ENCODE measurements around the gene GRIK4. TPM values are rescaled to one million over a fixed set of nuclear protein-coding genes. Genes with fewer than 3 reads are reported as not detected.
A peak's percentile ranks its signal among the peaks of the same experiment; 100 is the strongest.

The GRIK4 gene
- total and polyA plus RNA-seq, 2 donors (not counting 1 experiment from before 2014, with no cell fraction given): 0.12 to 0.27 TPM

- ChIA-PET CTCF (interaction anchor here (1.7 kb wide), 1 partner anchor 332 kb away, joined by 4 read pairs; no protein-coding TSS in a partner anchor), POLR2A (no interaction called here)
- H3K27ac Mint-ChIP-seq: no peak overlapping the region
- Histone ChIP-seq H3K4me1 (ENCODE audit: control insufficient read depth in 2 of 2, insufficient read depth in 2 of 2, low read length in 2 of 2) (no peaks in the 10 kb centered on the region), H3K9ac (ENCODE audit: low read length) (no peak overlapping the region), H3K4me2 (replicated peaks; ENCODE audit: low read depth, low read length, poor library complexity, severe bottlenecking) (no peak overlapping the region), H3K36me3 (replicated peaks in 1 of 2; ENCODE audit: control extremely low read depth in 1 of 2, control insufficient read depth in 1 of 2, extremely low read depth in 1 of 2, insufficient read depth in 2 of 2, low read length in 1 of 2) (no peaks in the 10 kb centered on the region), H3K27me3 (replicated peaks in 1 of 4; ENCODE audit: control extremely low read depth in 1 of 4, control insufficient read depth in 3 of 4, insufficient read depth in 4 of 4, low read length in 3 of 4) (peaks cover 0 to under 1% (median 0%) of the 10 kb centered on the region in 4 experiments), H4K20me1 (ENCODE audit: control insufficient read depth, insufficient read depth, low read length, poor library complexity, severe bottlenecking) (no peaks in the 10 kb centered on the region), H3K4me3 (ENCODE audit: control extremely low read depth in 1 of 5, extremely low read depth in 1 of 5, insufficient read depth in 1 of 5, low read depth in 2 of 5, low read length in 4 of 5) (no peak overlapping the region), H3K9me3 (ENCODE audit: control extremely low read depth in 1 of 3, control insufficient read depth in 2 of 3, insufficient read depth in 1 of 3, low read length in 2 of 3) (peaks cover 0 to 4% (median 0%) of the 10 kb centered on the region in 3 donors), H3K79me2 (ENCODE audit: control insufficient read depth, insufficient read depth, low read length) (no peaks in the 10 kb centered on the region), H3K27ac (ENCODE audit: low read length in 2 of 2) (no peak overlapping the region), H2AFZ (ENCODE audit: insufficient read depth, low read depth, low read length, poor library complexity, severe bottlenecking) (no peak overlapping the region)
- no peaks in the 10 kb centered on the region for H3K9me3 Mint-ChIP-seq (ENCODE audit: insufficient read depth)
- H3K4me3 Mint-ChIP-seq: no peak overlapping the region
- ATAC-seq (ENCODE audit: low read depth) (no peak), DNase-seq (no peak)
- H3K27me3 Mint-ChIP-seq: peaks cover 31% of the 10 kb centered on the region
- H3K4me1 Mint-ChIP-seq: no peaks in the 10 kb centered on the region
- intact Hi-C loops (cut with micrococcal nuclease): no loop called here
- 63% methylated on average over 14 of the region's 14 CpGs for WGBS (ENCODE audit: insufficient coverage)
- TF ChIP-seq EZH2 (IDR thresholded peaks at IDR 0.05; ENCODE audit: borderline replicate concordance, insufficient read depth, low read depth, low read length, poor library complexity, severe bottlenecking) (no peak), CTCF (IDR thresholded peaks at IDR 0.05) (no peak)
Observed at GRCh38 chr11:120667281-120667680, 155.7 kb downstream of the GRIK4 start.

GRCh38 chr11:120667934-120668333 lies 156.4 kb downstream of the GRIK4 start:
- Histone ChIP-seq H3K79me2 (ENCODE audit: control insufficient read depth, insufficient read depth, low read length) (no peaks in the 10 kb centered on the region), H3K9me3 (ENCODE audit: control extremely low read depth in 1 of 3, control insufficient read depth in 2 of 3, insufficient read depth in 1 of 3, low read length in 2 of 3) (peaks cover 0 to 4% (median 0%) of the 10 kb centered on the region in 3 donors), H2AFZ (ENCODE audit: insufficient read depth, low read depth, low read length, poor library complexity, severe bottlenecking) (no peak overlapping the region), H4K20me1 (ENCODE audit: control insufficient read depth, insufficient read depth, low read length, poor library complexity, severe bottlenecking) (no peaks in the 10 kb centered on the region), H3K36me3 (replicated peaks in 1 of 2; ENCODE audit: control extremely low read depth in 1 of 2, control insufficient read depth in 1 of 2, extremely low read depth in 1 of 2, insufficient read depth in 2 of 2, low read length in 1 of 2) (no peaks in the 10 kb centered on the region), H3K27ac (ENCODE audit: low read length in 2 of 2) (no peak overlapping the region), H3K27me3 (replicated peaks in 1 of 4; ENCODE audit: control extremely low read depth in 1 of 4, control insufficient read depth in 3 of 4, insufficient read depth in 4 of 4, low read length in 3 of 4) (peaks cover 0 to under 1% (median 0%) of the 10 kb centered on the region in 4 experiments), H3K4me1 (ENCODE audit: control insufficient read depth in 2 of 2, insufficient read depth in 2 of 2, low read length in 2 of 2) (no peaks in the 10 kb centered on the region), H3K9ac (ENCODE audit: low read length) (no peak overlapping the region), H3K4me3 (ENCODE audit: control extremely low read depth in 1 of 5, extremely low read depth in 1 of 5, insufficient read depth in 1 of 5, low read depth in 2 of 5, low read length in 4 of 5) (no peak overlapping the region), H3K4me2 (replicated peaks; ENCODE audit: low read depth, low read length, poor library complexity, severe bottlenecking) (no peak overlapping the region)
- ATAC-seq (ENCODE audit: low read depth): no peak
- TF ChIP-seq EZH2 (IDR thresholded peaks at IDR 0.05; ENCODE audit: borderline replicate concordance, insufficient read depth, low read depth, low read length, poor library complexity, severe bottlenecking): no peak
- peak; percentile 39 for TF ChIP-seq CTCF (IDR thresholded peaks at IDR 0.05)
- ChIA-PET CTCF (no interaction called here), POLR2A (no interaction called here)
- Mint-ChIP-seq H3K9me3 (ENCODE audit: insufficient read depth) (no peaks in the 10 kb centered on the region), H3K27ac (no peak overlapping the region), H3K27me3 (peaks cover 28% of the 10 kb centered on the region), H3K4me1 (no peaks in the 10 kb centered on the region), H3K4me3 (no peak overlapping the region)
- intact Hi-C loops (cut with micrococcal nuclease): no loop called here
- no peak for DNase-seq
- 91% methylated on average over 1 of the region's 1 CpG for WGBS (ENCODE audit: insufficient coverage)
